NT2/D1 (cell line): ENCODE results near the gene RPL7A.

Source experiments
- DNase-seq: peaks from one replicate; pipeline ENCODE4 v3.0.0-alpha.2; 2011; ENCODE audit warnings: low read depth, low spot score
- H3K27me3 ChIP-seq: 2 replicates; pipeline ENCODE4 v1.6.0; 2011; ENCODE audit warnings: mild to moderate bottlenecking; ENCODE audit not compliant: insufficient read length, insufficient read depth
- H3K36me3 ChIP-seq: 2 replicates; pipeline ENCODE4 v1.6.1; 2011; ENCODE audit warnings: mild to moderate bottlenecking, low read length, mixed read lengths; ENCODE audit not compliant: insufficient read depth, insufficient read length
- H3K4me1 ChIP-seq: 2 replicates; pipeline ENCODE4 v1.5.1; 2011; ENCODE audit not compliant: insufficient read depth, insufficient read length
- H3K4me3 ChIP-seq: 2 replicates; pipeline ENCODE4 v1.5.1; 2011; ENCODE audit warnings: low read depth; ENCODE audit not compliant: insufficient read length
- H3K9ac ChIP-seq: 2 replicates; pipeline ENCODE4 v1.6.0; 2011; ENCODE audit warnings: low read depth; ENCODE audit not compliant: insufficient read length
- H3K9me3 ChIP-seq: 2 replicates; pipeline ENCODE4 v1.5.1; 2011; ENCODE audit warnings: mild to moderate bottlenecking, low read length; ENCODE audit not compliant: insufficient read depth
- SUZ12 ChIP-seq: IDR thresholded peaks from 2 replicates; pipeline ENCODE4 v1.6.1; 2011; ENCODE audit not compliant: insufficient read length, insufficient read depth; ENCODE audit errors: extremely low read depth
- YY1 ChIP-seq: IDR thresholded peaks from 2 replicates; pipeline ENCODE4 v1.6.1; 2011; ENCODE audit not compliant: insufficient read length, insufficient read depth
- ZNF274 ChIP-seq: IDR thresholded peaks from 2 replicates; pipeline ENCODE4 v1.6.1; 2011; ENCODE audit warnings: mild to moderate bottlenecking, low read depth, low read length

The RPL7A gene

GRCh38 chr9:133379153-133380086 lies 31.4 kb downstream of the RPL7A start:
- no peak overlapping the region for H3K4me3 ChIP-seq
- no peak for TF ChIP-seq YY1
- peaks cover 18% of the 10 kb centered on the region for H3K4me1 ChIP-seq
- no peaks in the 10 kb centered on the region for H3K27me3 ChIP-seq
- H3K9ac ChIP-seq, result no peak overlapping the region
- H3K9me3 ChIP-seq, result no peaks in the 10 kb centered on the region
- peaks cover 3% of the 10 kb centered on the region for H3K36me3 ChIP-seq
- no peak for DNase-seq

- DNase-seq, result no peak
- H3K9me3 ChIP-seq, result no peaks in the 10 kb centered on the region
Observed at GRCh38 chr9:133380734-133381133, 32.7 kb downstream of the RPL7A start.

DNA sequence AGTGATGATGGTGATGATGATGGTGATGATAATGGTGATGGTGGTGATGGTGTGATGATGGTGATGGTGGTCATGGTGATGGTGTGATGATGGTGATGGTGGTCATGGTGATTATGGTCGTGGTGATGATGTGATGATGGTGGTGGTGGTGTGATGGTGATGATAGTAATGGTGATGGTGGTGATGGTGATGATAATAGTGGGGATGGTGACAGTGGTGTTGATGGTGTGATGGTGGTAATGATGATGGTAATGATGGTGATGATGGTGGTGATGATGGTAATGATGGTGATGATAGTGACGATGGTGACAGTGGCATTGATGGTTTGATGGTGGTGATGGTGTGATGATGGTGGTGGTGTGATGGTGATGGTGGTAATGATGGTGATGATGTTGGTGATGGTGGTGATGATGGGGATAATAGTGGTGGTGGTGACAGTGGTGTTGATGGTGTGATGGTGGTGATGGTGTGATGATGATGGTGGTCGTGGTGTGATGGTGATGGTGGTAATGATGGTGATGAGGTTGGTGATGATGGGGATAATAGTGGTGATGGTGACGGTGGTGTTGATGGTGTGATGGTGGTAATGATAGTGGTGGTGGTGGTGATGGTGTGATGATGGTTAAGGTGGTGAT lies 34.6 kb downstream of the RPL7A start:
- no peak overlapping the region for H3K4me3 ChIP-seq
- no peaks in the 10 kb centered on the region for H3K36me3 ChIP-seq
- DNase-seq, result no peak
- H3K4me1 ChIP-seq, result peaks cover 18% of the 10 kb centered on the region
- H3K9ac ChIP-seq, result no peak overlapping the region
- no peaks in the 10 kb centered on the region for H3K9me3 ChIP-seq
- TF ChIP-seq SUZ12, result no peak
- no peak for TF ChIP-seq ZNF274
- no peaks in the 10 kb centered on the region for H3K27me3 ChIP-seq

More at GRCh38 chr9:133380734-133381133, 32.7 kb downstream of the RPL7A start:
- H3K4me1 ChIP-seq, result peaks cover 18% of the 10 kb centered on the region
- TF ChIP-seq SUZ12 (no peak), YY1 (no peak), ZNF274 (no peak)
- H3K9ac ChIP-seq, result no peak overlapping the region
- no peaks in the 10 kb centered on the region for H3K27me3 ChIP-seq
- no peaks in the 10 kb centered on the region for H3K36me3 ChIP-seq
- no peak overlapping the region for H3K4me3 ChIP-seq

GRCh38 chr9:133383438-133383837 lies 35.4 kb downstream of the RPL7A start:
- TF ChIP-seq YY1 (no peak), SUZ12 (no peak), ZNF274 (no peak)
- H3K27me3 ChIP-seq, result no peaks in the 10 kb centered on the region
- H3K9ac ChIP-seq, result no peak overlapping the region
- no peaks in the 10 kb centered on the region for H3K9me3 ChIP-seq
- H3K36me3 ChIP-seq, result no peaks in the 10 kb centered on the region
- no peak overlapping the region for H3K4me3 ChIP-seq
- peaks cover 13% of the 10 kb centered on the region for H3K4me1 ChIP-seq
- no peak for DNase-seq

DNA sequence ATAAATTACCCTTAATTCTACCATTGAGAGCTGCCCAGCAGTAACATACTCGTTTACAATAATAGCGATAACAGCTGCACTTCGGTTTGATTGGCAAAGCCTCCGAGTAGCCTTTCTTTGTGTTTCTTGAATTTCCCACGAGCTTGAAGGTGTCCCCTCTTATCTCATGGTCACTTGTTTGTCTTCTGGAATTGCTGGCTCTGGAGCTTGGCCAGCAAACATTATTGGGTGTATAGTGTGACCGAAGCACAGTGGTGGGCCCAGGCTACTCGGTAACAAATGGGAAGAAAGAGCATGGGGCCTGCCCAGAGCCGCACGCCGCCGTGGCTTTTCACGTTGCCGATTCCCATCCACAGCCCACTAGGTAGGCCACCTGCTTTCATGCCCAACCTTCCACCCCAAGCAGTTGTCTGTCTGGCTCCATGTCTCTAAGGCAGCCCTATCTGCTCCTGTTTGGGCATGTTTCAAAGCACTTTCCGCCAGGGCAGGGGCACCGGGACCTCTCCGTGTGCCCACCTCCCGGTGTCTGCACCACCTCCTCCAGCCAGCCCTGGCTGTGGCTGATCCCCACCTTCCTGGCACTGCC lies 36.8 kb downstream of the RPL7A start:
- no peak overlapping the region for H3K9ac ChIP-seq
- H3K4me3 ChIP-seq, result no peak overlapping the region
- H3K9me3 ChIP-seq, result no peaks in the 10 kb centered on the region
- H3K27me3 ChIP-seq, result no peaks in the 10 kb centered on the region
- DNase-seq, result no peak
- H3K4me1 ChIP-seq, result no peaks in the 10 kb centered on the region
- H3K36me3 ChIP-seq, result no peaks in the 10 kb centered on the region
- TF ChIP-seq ZNF274 (no peak), YY1 (no peak), SUZ12 (no peak)

GRCh38 chr9:133385452-133385851 lies 37.4 kb downstream of the RPL7A start:
- Histone ChIP-seq H3K27me3 (no peaks in the 10 kb centered on the region), H3K9ac (no peak overlapping the region), H3K9me3 (peaks cover 2% of the 10 kb centered on the region; the same call in 1 of the 2 replicates), H3K4me3 (no peak overlapping the region), H3K36me3 (no peaks in the 10 kb centered on the region), H3K4me1 (no peaks in the 10 kb centered on the region)
- no peak for TF ChIP-seq ZNF274
- no peak for TF ChIP-seq YY1
- DNase-seq, result no peak

DNA sequence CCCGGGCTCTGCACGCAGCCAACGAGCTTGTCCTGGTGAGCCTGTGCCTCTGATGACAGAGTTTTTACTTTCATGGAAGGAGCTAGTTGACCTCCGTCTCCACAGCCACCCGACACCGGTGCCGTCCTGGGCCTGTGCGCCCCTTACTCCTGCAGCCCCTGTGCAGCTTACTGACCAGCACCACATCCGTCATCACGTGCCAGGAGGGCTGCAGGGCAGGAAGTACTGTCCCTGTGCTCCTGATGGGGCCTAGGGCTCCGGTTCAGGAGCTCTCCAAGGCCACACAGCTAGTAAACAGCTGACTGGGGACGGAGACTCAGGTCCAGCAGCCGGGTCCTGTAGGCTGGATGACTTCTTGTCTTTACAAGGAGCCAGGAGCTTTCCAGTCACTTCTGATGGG lies 38.3 kb downstream of the RPL7A start:
- peaks cover 8% of the 10 kb centered on the region; the same call in 1 of the 2 replicates for H3K9me3 ChIP-seq
- no peak for DNase-seq
- H3K27me3 ChIP-seq, result no peaks in the 10 kb centered on the region
- H3K9ac ChIP-seq, result no peak overlapping the region
- H3K4me1 ChIP-seq, result no peaks in the 10 kb centered on the region
- no peaks in the 10 kb centered on the region for H3K36me3 ChIP-seq
- H3K4me3 ChIP-seq, result no peak overlapping the region
- no peak for TF ChIP-seq SUZ12
- no peak for TF ChIP-seq YY1
- TF ChIP-seq ZNF274, result no peak
